IMR-90 (cell line): ENCODE data around the gene IQSEC1. TPM values are rescaled to one million over a fixed set of nuclear protein-coding genes. Genes with fewer than 3 reads are reported as not detected.

Experiments
- ATAC-seq: fragments of 200-7000 bp; cut with Tn5 transposase; 2 replicates; pipeline ENCODE4 v1.9.1; 2020; ENCODE audit warnings: low read depth, mild to moderate bottlenecking, moderate library complexity
- BruUV-seq: library from RNA; stranded (reverse); fragments of 400-500 nt; replicated peaks from 2 replicates; lab custom pipeline; 2021; lab: Mats Ljungman, UMichigan
- CTCF ChIA-PET: fragments of 300-600 bp; formaldehyde crosslinking; extraction: SDS; loops from one replicate; lab custom pipeline; 2021; ENCODE audit warnings: antibody characterized with exemption; lab: Yijun Ruan, JAX
- POLR2A ChIA-PET: fragments of 300-600 bp; sonication (Branson Sonifier 250); formaldehyde crosslinking; loops from one replicate; lab custom pipeline; 2022; ENCODE audit warnings: antibody characterized with exemption; ENCODE audit not compliant: unreplicated experiment; lab: Charles Lee
- DNase-seq: peaks from one replicate; pipeline ENCODE4 v3.0.0; 2013
- H2AFZ ChIP-seq: replicated peaks from 2 replicates; pipeline ENCODE3; 2013; ENCODE audit warnings: low read length, mild to moderate bottlenecking; ENCODE audit not compliant: poor library complexity
- H2AK5ac ChIP-seq: 2 replicates; pipeline ENCODE4 v1.6.1; 2013; ENCODE audit warnings: low read depth, low read length, inconsistent platforms
- H2AK9ac ChIP-seq: replicated peaks from 2 replicates; pipeline ENCODE3; 2013; ENCODE audit warnings: mild to moderate bottlenecking, low read depth, low read length, moderate library complexity; ENCODE audit not compliant: poor library complexity
- H2BK120ac ChIP-seq: 2 replicates; pipeline ENCODE4 v1.6.1; 2013; ENCODE audit warnings: low read depth, low read length, inconsistent platforms
- H2BK15ac ChIP-seq: 3 replicates; pipeline ENCODE4 v1.6.1; 2013; ENCODE audit warnings: low read depth, low read length, inconsistent platforms
- H2BK20ac ChIP-seq: 2 replicates; pipeline ENCODE4 v1.6.1; 2013; ENCODE audit warnings: low read depth, mild to moderate bottlenecking, inconsistent platforms, low read length, moderate library complexity
- H2BK5ac ChIP-seq: 2 replicates; pipeline ENCODE4 v1.6.1; 2013; ENCODE audit warnings: mild to moderate bottlenecking, low read depth, low read length, inconsistent platforms; ENCODE audit not compliant: poor library complexity, severe bottlenecking
- H3K14ac ChIP-seq: replicated peaks from 2 replicates; pipeline ENCODE4 v1.6.1; 2013; ENCODE audit warnings: low read depth, low read length, inconsistent platforms
- H3K18ac ChIP-seq: 2 replicates; pipeline ENCODE4 v1.6.1; 2013; ENCODE audit warnings: low read depth, low read length, control low read depth
- H3K23ac ChIP-seq: 2 replicates; pipeline ENCODE4 v1.6.1; 2013; ENCODE audit warnings: low read depth, low read length, inconsistent platforms
- H3K27ac ChIP-seq: 2 replicates; pipeline ENCODE4 v1.5.1; 2013; ENCODE audit warnings: mild to moderate bottlenecking, control low read depth, low read length; ENCODE audit not compliant: insufficient read depth
- H3K27me3 ChIP-seq: 2 replicates; pipeline ENCODE4 v1.6.1; 2013; ENCODE audit warnings: low read length; ENCODE audit not compliant: control insufficient read depth, insufficient read depth
- H3K36me3 ChIP-seq: 2 replicates; pipeline ENCODE4 v1.6.1; 2013; ENCODE audit warnings: low read length, mixed read lengths; ENCODE audit not compliant: control insufficient read depth, insufficient read depth
- H3K4ac ChIP-seq: 2 replicates; pipeline ENCODE4 v1.6.1; 2013; ENCODE audit warnings: low read depth, low read length, inconsistent platforms
- H3K4me1 ChIP-seq: 2 replicates; pipeline ENCODE4 v1.6.1; 2013; ENCODE audit warnings: low read length, mixed read lengths; ENCODE audit not compliant: control insufficient read depth, insufficient read depth
- H3K4me2 ChIP-seq: 2 replicates; pipeline ENCODE4 v1.6.1; 2013; ENCODE audit warnings: low read depth, mild to moderate bottlenecking, control low read depth, low read length, moderate library complexity
- H3K4me3 ChIP-seq: 2 replicates; pipeline ENCODE4 v1.5.1; 2013; ENCODE audit warnings: low read depth, mild to moderate bottlenecking, control low read depth, low read length, moderate library complexity; ENCODE audit not compliant: insufficient read depth
- H3K56ac ChIP-seq: 2 replicates; pipeline ENCODE4 v1.6.1; 2013; ENCODE audit warnings: low read length, inconsistent platforms; ENCODE audit not compliant: insufficient read depth; ENCODE audit errors: extremely low read depth
- H3K79me1 ChIP-seq, 2 experiments: 2 replicates each; pipeline ENCODE4 v1.6.1; 2013; ENCODE audit warnings: low read length in 2 of 2, inconsistent platforms in 1 of 2, low read depth in 1 of 2
- H3K9ac ChIP-seq: 2 replicates; pipeline ENCODE4 v1.6.1; 2013; ENCODE audit warnings: low read depth, low read length, control low read depth
- H3K9me1 ChIP-seq: 2 replicates; pipeline ENCODE4 v1.6.1; 2013; ENCODE audit warnings: low read length, inconsistent platforms; ENCODE audit not compliant: insufficient read depth
- H3K9me3 ChIP-seq: 2 replicates; pipeline ENCODE4 v1.6.1; 2013; ENCODE audit warnings: low read length; ENCODE audit not compliant: control insufficient read depth, insufficient read depth
- H4K20me1 ChIP-seq: 2 replicates; pipeline ENCODE4 v1.6.1; 2013; ENCODE audit warnings: low read length, inconsistent platforms; ENCODE audit not compliant: insufficient read depth
- H4K5ac ChIP-seq: 2 replicates; pipeline ENCODE4 v1.6.1; 2013; ENCODE audit warnings: mild to moderate bottlenecking, low read depth, low read length, control low read depth
- H4K8ac ChIP-seq, 2 experiments: 2 replicates each; pipeline ENCODE4 v1.6.1; 2013; ENCODE audit warnings: low read depth in 2 of 2, low read length in 2 of 2, control low read depth in 1 of 2, inconsistent platforms in 1 of 2
- H4K91ac ChIP-seq: 2 replicates; pipeline ENCODE4 v1.6.1; 2013; ENCODE audit warnings: low read depth, low read length, inconsistent platforms; ENCODE audit not compliant: insufficient read depth
- BHLHE40 ChIP-seq: fragments of 150-350 bp; IDR thresholded peaks from 2 replicates; pipeline ENCODE4 v1.6.1; 2016; ENCODE audit warnings: mild to moderate bottlenecking, low read depth, low read length
- CEBPB ChIP-seq: IDR thresholded peaks from 2 replicates; pipeline ENCODE4 v1.6.1; 2012; ENCODE audit warnings: low read depth, low read length, improper control_type of control experiment
- CHD1 ChIP-seq: IDR thresholded peaks from 2 replicates; pipeline ENCODE4 v1.6.1; 2012; ENCODE audit warnings: low read depth, low read length, improper control_type of control experiment
- CTCF ChIP-seq: conservative IDR thresholded peaks from 2 replicates; pipeline ENCODE4 v1.5.1; 2012; ENCODE audit warnings: mild to moderate bottlenecking, low read depth, low read length, improper control_type of control experiment
- ELK1 ChIP-seq: fragments of 150-350 bp; IDR thresholded peaks from 2 replicates; pipeline ENCODE4 v1.6.1; 2016; ENCODE audit warnings: low read depth, mild to moderate bottlenecking, low read length, moderate library complexity, borderline replicate concordance
- FOS ChIP-seq: fragments of 150-350 bp; IDR thresholded peaks from 2 replicates; pipeline ENCODE4 v1.6.1; 2016; ENCODE audit warnings: low read depth, low read length
- MAFK ChIP-seq: IDR thresholded peaks from 2 replicates; pipeline ENCODE4 v1.6.1; 2012; ENCODE audit warnings: low read depth, low read length, improper control_type of control experiment
- MAZ ChIP-seq: IDR thresholded peaks from 2 replicates; pipeline ENCODE4 v1.6.1; 2012; ENCODE audit warnings: low read depth, mild to moderate bottlenecking, low read length, improper control_type of control experiment, moderate library complexity, borderline replicate concordance
- MXI1 ChIP-seq: IDR thresholded peaks from 2 replicates; pipeline ENCODE4 v1.6.1; 2012; ENCODE audit warnings: low read depth, mild to moderate bottlenecking, low read length, moderate library complexity, borderline replicate concordance
- NFE2L2 ChIP-seq: fragments of 150-350 bp; IDR thresholded peaks from 2 replicates; pipeline ENCODE4 v1.6.1; 2016; ENCODE audit warnings: low read depth, mild to moderate bottlenecking, low read length
- POLR2A ChIP-seq: IDR thresholded peaks from 2 replicates; pipeline ENCODE4 v1.6.1; 2012; ENCODE audit warnings: mild to moderate bottlenecking, low read depth, low read length
- RAD21 ChIP-seq: IDR thresholded peaks from 2 replicates; pipeline ENCODE4 v1.6.1; 2012; ENCODE audit warnings: low read length, improper control_type of control experiment
- RCOR1 ChIP-seq: IDR thresholded peaks from 2 replicates; pipeline ENCODE4 v1.6.1; 2012; ENCODE audit warnings: mild to moderate bottlenecking, low read length, improper control_type of control experiment; ENCODE audit not compliant: insufficient replicate concordance
- RFX5 ChIP-seq: IDR thresholded peaks from 2 replicates; pipeline ENCODE4 v1.8.0; 2012; ENCODE audit warnings: low read depth, mild to moderate bottlenecking, low read length, moderate library complexity
- SMC3 ChIP-seq: fragments of 150-350 bp; IDR thresholded peaks from 2 replicates; pipeline ENCODE4 v1.6.1; 2016; ENCODE audit warnings: low read depth, mild to moderate bottlenecking, antibody characterized with exemption, low read length, moderate library complexity
- USF2 ChIP-seq: fragments of 150-350 bp; IDR thresholded peaks from 2 replicates; pipeline ENCODE4 v1.6.1; 2017; ENCODE audit warnings: mild to moderate bottlenecking, antibody characterized with exemption, low read length, low read depth
- WGBS, 2 experiments: methylation state at CpG; one replicate each; pipeline versions ENCODE4 v1.1.5 to v1.1.7; 2013; ENCODE audit warnings: missing lambda C conversion rate in 2 of 2; ENCODE audit not compliant: insufficient read length in 1 of 2; ENCODE audit errors: extremely low coverage in 2 of 2; 5-methylcytosine and 5-hydroxymethylcytosine counted together
- dilution Hi-C: fragments of 300-500 bp; cut with HindIII; formaldehyde crosslinking; loops from one replicate; pipeline ENCODE4 v1.14.3; 2018; ENCODE audit warnings: low sequenced_read_pairs; ENCODE audit not compliant: unreplicated experiment
- in situ Hi-C: fragments of 300-500 bp; cut with MboI; formaldehyde crosslinking; loops from 3 replicates; pipeline ENCODE4 v1.14.3; 2019; ENCODE audit warnings: low sequenced_read_pairs, inconsistent platforms, mixed read lengths
- intact Hi-C: fragments of 100-400 bp; cut with micrococcal nuclease; formaldehyde crosslinking; loops from 2 replicates; pipeline ENCODE4 v1.10.0; 2022
- polyA plus RNA-seq, 3 experiments: library from polyadenylated mRNA; depleted of rRNA; stranded (reverse); fragments of >200 nt; gene quantifications; 2 replicates each; pipeline ENCODE4 v1.2.3, GENCODE V29; 2012; ENCODE audit warnings: low replicate concordance in 1 of 3
- total RNA-seq: library from RNA; depleted of rRNA; stranded (reverse); fragments of >200 nt; gene quantifications from 2 replicates; pipeline ENCODE4 v1.2.3, GENCODE V29; 2012

Gene IQSEC1
- total and polyA plus RNA-seq, 2 of the 4 experiments (the other 2 are of a cell fraction) = 5.9 to 11.9 TPM

GRCh38 chr3:13043656-13044055 is 29.6 kb downstream of the IQSEC1 start:
- Histone ChIP-seq H3K4ac (no peak overlapping the region), H2BK5ac (no peak overlapping the region), H3K14ac (no peak overlapping the region), H3K27ac (no peak overlapping the region), H2BK15ac (no peak overlapping the region), H3K79me1 (no peaks in the 10 kb centered on the region), H2AK9ac (no peak overlapping the region), H3K18ac (no peak overlapping the region), H3K27me3 (peaks cover 59% of the 10 kb centered on the region), H3K23ac (no peak overlapping the region), H3K4me2 (no peak overlapping the region), H4K8ac (no peak overlapping the region), H3K56ac (no peak overlapping the region), H3K4me1 (no peaks in the 10 kb centered on the region), H2BK120ac (no peak overlapping the region), H3K36me3 (no peaks in the 10 kb centered on the region), H2AFZ (no peak overlapping the region), H4K91ac (no peak overlapping the region), H3K9me3 (no peaks in the 10 kb centered on the region), H2AK5ac (no peak overlapping the region), H4K20me1 (no peaks in the 10 kb centered on the region), H3K9ac (no peak overlapping the region), H4K5ac (no peak overlapping the region), H3K4me3 (no peak overlapping the region), H2BK20ac (no peak overlapping the region), H3K9me1 (no peaks in the 10 kb centered on the region)
- no peak for ATAC-seq
- no peak for DNase-seq
- BruUV-seq = no TSS peak
- CTCF ChIA-PET = interaction anchor here (0.6 kb wide), 1 partner anchor 143 kb away, joined by 3 read pairs; no protein-coding TSS in a partner anchor
- WGBS, 2 experiments = 100% methylated on average over 1 of the region's 9 CpGs; no CpG with 5 or more reads in 1 of the 2 experiments
- dilution Hi-C loops = no loop called here
- TF ChIP-seq BHLHE40 (no peak), POLR2A (no peak), CEBPB (no peak), NFE2L2 (no peak), CHD1 (no peak), MXI1 (no peak), ELK1 (no peak), CTCF (no peak), RAD21 (no peak), MAZ (no peak), FOS (no peak), SMC3 (no peak), RCOR1 (no peak), RFX5 (no peak), USF2 (no peak), MAFK (no peak)
- POLR2A ChIA-PET = no interaction called here
- in situ Hi-C loops = no loop called here
- intact Hi-C loops = no loop called here
